ENCODE results near the gene ALAD. TPM values are rescaled to one million over a fixed set of nuclear protein-coding genes. Genes with fewer than 3 reads are reported as not detected.
A peak's percentile ranks its signal among the peaks of the same experiment; 100 is the strongest.

ALAD gene
- total and polyA plus RNA-seq, 4 donors, result 40.2 to 258 (median 74.2) TPM

DNA sequence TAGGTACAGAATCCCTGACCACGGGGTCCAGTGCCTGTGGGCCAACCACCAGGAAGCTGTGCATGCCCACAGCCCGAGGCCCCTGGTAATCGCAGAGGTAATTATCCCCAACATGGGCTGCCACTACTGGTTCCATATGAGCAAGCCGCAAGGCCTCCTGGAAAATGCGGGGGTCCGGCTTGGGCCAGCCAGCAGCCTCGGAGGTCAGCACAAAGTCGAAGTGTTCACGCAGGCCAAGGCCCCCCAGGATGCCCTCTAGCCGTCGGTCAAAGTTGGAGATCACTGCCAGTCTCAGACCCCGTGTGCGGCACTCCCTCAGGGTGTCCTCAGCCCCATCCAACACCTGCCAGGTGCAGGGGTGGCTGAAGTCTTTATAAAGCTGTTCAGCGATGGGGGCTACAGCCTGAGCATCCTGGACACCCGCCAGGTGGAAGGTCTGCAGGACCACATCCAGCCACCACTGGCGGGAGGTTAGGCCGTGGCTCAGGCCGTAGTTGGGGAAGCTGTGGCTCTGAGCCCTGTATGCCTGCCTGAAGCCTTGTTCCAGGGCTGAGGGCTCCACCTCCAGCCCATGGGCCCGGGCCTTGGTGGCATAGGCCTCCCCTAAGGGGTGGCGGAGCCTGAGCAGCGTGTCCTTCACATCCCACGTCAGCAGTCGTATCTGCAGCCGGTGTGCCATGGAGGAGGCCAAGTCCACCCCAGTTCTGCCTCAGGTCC, 27.2 kb downstream of the ALAD start:
- no peak overlapping the region for H3K4me3 ChIP-seq (ENCODE audit: low read depth in 1 of 3, low read length in 3 of 3)

DNA sequence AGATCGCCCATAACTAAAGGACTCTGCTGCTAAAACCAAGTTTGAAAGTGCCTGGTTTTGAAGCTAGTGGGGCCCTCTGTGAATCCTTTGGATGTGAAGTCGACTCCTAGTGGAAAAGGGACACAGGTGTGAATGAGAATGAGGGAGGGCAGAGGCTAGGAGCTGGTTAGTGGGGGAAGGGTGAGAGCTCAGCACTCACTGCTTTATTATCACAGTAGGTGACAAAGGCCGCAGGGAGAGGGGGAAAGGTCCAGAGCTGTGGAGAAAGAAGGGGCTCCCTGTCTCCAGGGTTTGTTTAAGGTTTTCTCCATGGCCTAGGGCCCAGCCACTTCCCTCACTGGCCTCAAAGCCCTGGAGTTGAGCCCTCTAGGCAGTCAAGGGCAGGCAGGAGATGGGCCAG, 27.8 kb downstream of the ALAD start:
- H3K4me3 ChIP-seq (ENCODE audit: low read depth in 1 of 3, low read length in 3 of 3), result no peak overlapping the region
- H3K27ac ChIP-seq (ENCODE audit: low read depth in 1 of 2, low read length in 2 of 2), result no peak overlapping the region
- no peaks in the 10 kb centered on the region for H3K9me3 ChIP-seq (ENCODE audit: control insufficient read depth in 4 of 4, low read length in 3 of 4)
- DNase-seq (ENCODE audit: low spot score), result no peak
- H3K9ac ChIP-seq (ENCODE audit: low read depth in 1 of 2, low read length in 2 of 2), result no peak overlapping the region
- TF ChIP-seq NR2F2 (IDR thresholded peaks at IDR 0.05) (no peak), TAF1 (conservative IDR thresholded peaks at IDR 0.05) (no peak), HNF4G (IDR thresholded peaks at IDR 0.05) (no peak), JUND (IDR thresholded peaks at IDR 0.05) (no peak), SP1 (IDR thresholded peaks at IDR 0.05) (no peak)
- WGBS, result 72% methylated on average over 3 of the region's 3 CpGs
- no peaks in the 10 kb centered on the region for H3K27me3 ChIP-seq (ENCODE audit: control insufficient read depth in 4 of 4, insufficient read depth in 4 of 4, low read length in 3 of 4)
- peaks cover 5 to 17% (median 10%) of the 10 kb centered on the region in 4 donors for H3K36me3 ChIP-seq (ENCODE audit: control insufficient read depth in 4 of 4, insufficient read depth in 3 of 4, low read depth in 1 of 4, low read length in 3 of 4)
- H3K4me1 ChIP-seq (ENCODE audit: control insufficient read depth in 4 of 4, insufficient read depth in 4 of 4, low read length in 3 of 4), result peaks cover 6 to 69% (median 55%) of the 10 kb centered on the region in 4 donors

More for the DNA sequence above, 27.2 kb downstream of the ALAD start:
- H3K36me3 ChIP-seq (ENCODE audit: control insufficient read depth in 4 of 4, insufficient read depth in 3 of 4, low read depth in 1 of 4, low read length in 3 of 4), result peaks cover 5 to 17% (median 10%) of the 10 kb centered on the region in 4 donors
- H3K4me1 ChIP-seq (ENCODE audit: control insufficient read depth in 4 of 4, insufficient read depth in 4 of 4, low read length in 3 of 4), result peaks cover 9 to 73% (median 56%) of the 10 kb centered on the region in 4 donors
- no peak overlapping the region for H3K9ac ChIP-seq (ENCODE audit: low read depth in 1 of 2, low read length in 2 of 2)
- TF ChIP-seq FOXA2 (IDR thresholded peaks at IDR 0.05) (no peak), YY1 (IDR thresholded peaks at IDR 0.05) (no peak), RXRA (IDR thresholded peaks at IDR 0.05) (no peak), GABPA (IDR thresholded peaks at IDR 0.05 in 1 of 2, conservative IDR thresholded peaks at IDR 0.05 in 1 of 2) (no peak), SP1 (IDR thresholded peaks at IDR 0.05) (no peak), RAD21 (IDR thresholded peaks at IDR 0.05) (no peak), HNF4A (conservative IDR thresholded peaks at IDR 0.05) (no peak), TAF1 (conservative IDR thresholded peaks at IDR 0.05) (no peak), FOXA1 (IDR thresholded peaks at IDR 0.05) (no peak), HNF4G (IDR thresholded peaks at IDR 0.05) (no peak), JUND (IDR thresholded peaks at IDR 0.05) (no peak)
- TF ChIP-seq, protein P1, sequence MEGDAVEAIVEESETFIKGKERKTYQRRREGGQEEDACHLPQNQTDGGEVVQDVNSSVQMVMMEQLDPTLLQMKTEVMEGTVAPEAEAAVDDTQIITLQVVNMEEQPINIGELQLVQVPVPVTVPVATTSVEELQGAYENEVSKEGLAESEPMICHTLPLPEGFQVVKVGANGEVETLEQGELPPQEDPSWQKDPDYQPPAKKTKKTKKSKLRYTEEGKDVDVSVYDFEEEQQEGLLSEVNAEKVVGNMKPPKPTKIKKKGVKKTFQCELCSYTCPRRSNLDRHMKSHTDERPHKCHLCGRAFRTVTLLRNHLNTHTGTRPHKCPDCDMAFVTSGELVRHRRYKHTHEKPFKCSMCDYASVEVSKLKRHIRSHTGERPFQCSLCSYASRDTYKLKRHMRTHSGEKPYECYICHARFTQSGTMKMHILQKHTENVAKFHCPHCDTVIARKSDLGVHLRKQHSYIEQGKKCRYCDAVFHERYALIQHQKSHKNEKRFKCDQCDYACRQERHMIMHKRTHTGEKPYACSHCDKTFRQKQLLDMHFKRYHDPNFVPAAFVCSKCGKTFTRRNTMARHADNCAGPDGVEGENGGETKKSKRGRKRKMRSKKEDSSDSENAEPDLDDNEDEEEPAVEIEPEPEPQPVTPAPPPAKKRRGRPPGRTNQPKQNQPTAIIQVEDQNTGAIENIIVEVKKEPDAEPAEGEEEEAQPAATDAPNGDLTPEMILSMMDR (IDR thresholded peaks at IDR 0.05; ENCODE audit: low read depth, low read length, missing input control), result no peak
- TF ChIP-seq, protein P2, sequence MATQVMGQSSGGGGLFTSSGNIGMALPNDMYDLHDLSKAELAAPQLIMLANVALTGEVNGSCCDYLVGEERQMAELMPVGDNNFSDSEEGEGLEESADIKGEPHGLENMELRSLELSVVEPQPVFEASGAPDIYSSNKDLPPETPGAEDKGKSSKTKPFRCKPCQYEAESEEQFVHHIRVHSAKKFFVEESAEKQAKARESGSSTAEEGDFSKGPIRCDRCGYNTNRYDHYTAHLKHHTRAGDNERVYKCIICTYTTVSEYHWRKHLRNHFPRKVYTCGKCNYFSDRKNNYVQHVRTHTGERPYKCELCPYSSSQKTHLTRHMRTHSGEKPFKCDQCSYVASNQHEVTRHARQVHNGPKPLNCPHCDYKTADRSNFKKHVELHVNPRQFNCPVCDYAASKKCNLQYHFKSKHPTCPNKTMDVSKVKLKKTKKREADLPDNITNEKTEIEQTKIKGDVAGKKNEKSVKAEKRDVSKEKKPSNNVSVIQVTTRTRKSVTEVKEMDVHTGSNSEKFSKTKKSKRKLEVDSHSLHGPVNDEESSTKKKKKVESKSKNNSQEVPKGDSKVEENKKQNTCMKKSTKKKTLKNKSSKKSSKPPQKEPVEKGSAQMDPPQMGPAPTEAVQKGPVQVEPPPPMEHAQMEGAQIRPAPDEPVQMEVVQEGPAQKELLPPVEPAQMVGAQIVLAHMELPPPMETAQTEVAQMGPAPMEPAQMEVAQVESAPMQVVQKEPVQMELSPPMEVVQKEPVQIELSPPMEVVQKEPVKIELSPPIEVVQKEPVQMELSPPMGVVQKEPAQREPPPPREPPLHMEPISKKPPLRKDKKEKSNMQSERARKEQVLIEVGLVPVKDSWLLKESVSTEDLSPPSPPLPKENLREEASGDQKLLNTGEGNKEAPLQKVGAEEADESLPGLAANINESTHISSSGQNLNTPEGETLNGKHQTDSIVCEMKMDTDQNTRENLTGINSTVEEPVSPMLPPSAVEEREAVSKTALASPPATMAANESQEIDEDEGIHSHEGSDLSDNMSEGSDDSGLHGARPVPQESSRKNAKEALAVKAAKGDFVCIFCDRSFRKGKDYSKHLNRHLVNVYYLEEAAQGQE (IDR thresholded peaks at IDR 0.05), result no peak
- TF ChIP-seq, protein P3, sequence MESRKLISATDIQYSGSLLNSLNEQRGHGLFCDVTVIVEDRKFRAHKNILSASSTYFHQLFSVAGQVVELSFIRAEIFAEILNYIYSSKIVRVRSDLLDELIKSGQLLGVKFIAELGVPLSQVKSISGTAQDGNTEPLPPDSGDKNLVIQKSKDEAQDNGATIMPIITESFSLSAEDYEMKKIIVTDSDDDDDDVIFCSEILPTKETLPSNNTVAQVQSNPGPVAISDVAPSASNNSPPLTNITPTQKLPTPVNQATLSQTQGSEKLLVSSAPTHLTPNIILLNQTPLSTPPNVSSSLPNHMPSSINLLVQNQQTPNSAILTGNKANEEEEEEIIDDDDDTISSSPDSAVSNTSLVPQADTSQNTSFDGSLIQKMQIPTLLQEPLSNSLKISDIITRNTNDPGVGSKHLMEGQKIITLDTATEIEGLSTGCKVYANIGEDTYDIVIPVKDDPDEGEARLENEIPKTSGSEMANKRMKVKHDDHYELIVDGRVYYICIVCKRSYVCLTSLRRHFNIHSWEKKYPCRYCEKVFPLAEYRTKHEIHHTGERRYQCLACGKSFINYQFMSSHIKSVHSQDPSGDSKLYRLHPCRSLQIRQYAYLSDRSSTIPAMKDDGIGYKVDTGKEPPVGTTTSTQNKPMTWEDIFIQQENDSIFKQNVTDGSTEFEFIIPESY (IDR thresholded peaks at IDR 0.05), result no peak
- H3K27me3 ChIP-seq (ENCODE audit: control insufficient read depth in 4 of 4, insufficient read depth in 4 of 4, low read length in 3 of 4), result no peaks in the 10 kb centered on the region
- H3K27ac ChIP-seq (ENCODE audit: low read depth in 1 of 2, low read length in 2 of 2), result peak overlapping the region in 1 of 2 donors; percentile 32
- no peaks in the 10 kb centered on the region for H3K9me3 ChIP-seq (ENCODE audit: control insufficient read depth in 4 of 4, low read length in 3 of 4)
- 78% methylated on average over 24 of the region's 24 CpGs for WGBS
- no peak for DNase-seq (ENCODE audit: low spot score)
